OCI-LY1 (cell line): Measurements from ENCODE around the gene FABP2.
A peak's percentile ranks its signal among the peaks of the same experiment; 100 is the strongest.

ENCODE experiments used
- H2AFZ ChIP-seq: fragments of 200-600 bp; sonication (generic), shearing (Covaris generic); 2 replicates; pipeline ENCODE4 v1.6.0; 2014; ENCODE audit warnings: antibody characterized with exemption, mild to moderate bottlenecking, low read length
- H3F3A ChIP-seq: fragments of 200-600 bp; sonication (generic), shearing (Covaris generic); 2 replicates; pipeline ENCODE4 v1.6.0; 2014; ENCODE audit warnings: mild to moderate bottlenecking, antibody characterized with exemption, low read length, moderate library complexity; ENCODE audit not compliant: insufficient read depth
- H3K27ac ChIP-seq: fragments of 200-600 bp; sonication (generic); 2 replicates; pipeline ENCODE4 v1.5.1; 2014; ENCODE audit warnings: low read length, mixed run types, mild to moderate bottlenecking, low read depth; ENCODE audit not compliant: poor library complexity, severe bottlenecking
- H3K27me3 ChIP-seq: fragments of 200-600 bp; sonication (generic); 2 replicates; pipeline ENCODE4 v1.6.0; 2014; ENCODE audit warnings: antibody characterized with exemption, mild to moderate bottlenecking, low read length, moderate library complexity; ENCODE audit not compliant: insufficient read depth
- H3K36me3 ChIP-seq: fragments of 200-600 bp; sonication (generic); 2 replicates; pipeline ENCODE4 v1.6.1; 2014; ENCODE audit warnings: mild to moderate bottlenecking, antibody characterized with exemption, low read length, moderate library complexity, mixed read lengths; ENCODE audit not compliant: insufficient read depth
- H3K4me1 ChIP-seq: fragments of 200-600 bp; sonication (generic); 2 replicates; pipeline ENCODE4 v1.5.1; 2014; ENCODE audit warnings: mild to moderate bottlenecking, low read length, moderate library complexity; ENCODE audit not compliant: insufficient read depth, severe bottlenecking
- H3K4me2 ChIP-seq: fragments of 200-600 bp; sonication (generic), shearing (Covaris generic); 2 replicates; pipeline ENCODE4 v1.6.1; 2014; ENCODE audit warnings: low read length
- H3K4me3 ChIP-seq: fragments of 200-600 bp; sonication (generic); 2 replicates; pipeline ENCODE4 v1.5.1; 2014; ENCODE audit warnings: low read length, low read depth, mild to moderate bottlenecking, mixed read lengths; ENCODE audit not compliant: poor library complexity, severe bottlenecking
- H3K79me2 ChIP-seq: fragments of 200-600 bp; shearing (Covaris generic); 2 replicates; pipeline ENCODE4 v1.6.1; 2016; ENCODE audit warnings: mixed run types, low read length, mixed read lengths; ENCODE audit not compliant: insufficient read depth
- H3K9ac ChIP-seq: fragments of 200-600 bp; sonication (generic), shearing (Covaris generic); 2 replicates; pipeline ENCODE4 v1.6.1; 2014; ENCODE audit warnings: mild to moderate bottlenecking, low read length, mixed read lengths
- H3K9me2 ChIP-seq: fragments of 200-600 bp; sonication (generic), shearing (Covaris generic); 2 replicates; pipeline ENCODE4 v1.6.1; 2014; ENCODE audit warnings: low read depth, mild to moderate bottlenecking, low read length, mixed read lengths
- H3K9me3 ChIP-seq: fragments of 200-600 bp; shearing (Covaris generic); 2 replicates; pipeline ENCODE4 v1.6.1; 2014; ENCODE audit warnings: low read length, mixed read lengths
- H4K20me1 ChIP-seq: fragments of 200-600 bp; sonication (generic), shearing (Covaris generic); 2 replicates; pipeline ENCODE4 v1.6.0; 2016; ENCODE audit warnings: mild to moderate bottlenecking, low read length; ENCODE audit not compliant: insufficient read depth
- EZH2 ChIP-seq: fragments of 200-600 bp; sonication (generic), shearing (Covaris generic); IDR thresholded peaks from 2 replicates; pipeline ENCODE4 v1.8.0; 2017; ENCODE audit warnings: borderline replicate concordance, mixed run types, mild to moderate bottlenecking, antibody characterized with exemption, low read length, moderate library complexity, mixed read lengths
- TF ChIP-seq, protein P1 (sequence below): fragments of 200-600 bp; sonication (generic), shearing (Covaris generic); IDR thresholded peaks from 2 replicates; pipeline ENCODE4 v1.5.1; 2017; ENCODE audit warnings: mild to moderate bottlenecking, antibody characterized with exemption, low read length, moderate library complexity, mixed read lengths

Gene FABP2

DNA sequence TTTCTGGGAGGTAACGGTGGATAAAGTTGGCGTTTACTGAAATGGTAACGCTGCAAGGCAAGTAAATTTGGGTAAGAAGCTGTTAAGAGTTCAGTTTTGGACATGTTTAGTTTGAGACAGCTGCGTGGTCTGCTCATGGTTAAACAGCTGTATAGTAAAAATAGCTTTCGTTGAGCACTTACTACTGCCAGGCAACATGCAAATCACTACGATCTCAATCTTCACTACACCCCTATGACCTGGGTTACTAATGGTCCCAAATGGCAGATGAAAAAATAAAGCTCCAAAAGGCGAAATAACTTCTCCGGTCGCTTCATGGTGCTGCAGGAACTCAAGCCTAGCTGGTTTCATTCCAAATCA, 22.2 kb downstream of the FABP2 start:
- Histone ChIP-seq H2AFZ (peak overlapping the region; percentile 11; the same call in 1 of the 2 replicates), H3K4me1 (peaks cover 27% of the 10 kb centered on the region), H3K79me2 (peaks cover 13% of the 10 kb centered on the region), H3K9me2 (no peaks in the 10 kb centered on the region), H4K20me1 (no peaks in the 10 kb centered on the region), H3K4me3 (peak overlapping the region; percentile 75), H3K36me3 (peaks cover 37% of the 10 kb centered on the region), H3K9me3 (no peaks in the 10 kb centered on the region), H3K27ac (peak overlapping the region; percentile 80), H3K4me2 (peak overlapping the region; percentile 93), H3K9ac (peak overlapping the region; percentile 81), H3K27me3 (no peaks in the 10 kb centered on the region), H3F3A (no peaks in the 10 kb centered on the region)
- no peak for TF ChIP-seq EZH2
- TF ChIP-seq, protein P1, sequence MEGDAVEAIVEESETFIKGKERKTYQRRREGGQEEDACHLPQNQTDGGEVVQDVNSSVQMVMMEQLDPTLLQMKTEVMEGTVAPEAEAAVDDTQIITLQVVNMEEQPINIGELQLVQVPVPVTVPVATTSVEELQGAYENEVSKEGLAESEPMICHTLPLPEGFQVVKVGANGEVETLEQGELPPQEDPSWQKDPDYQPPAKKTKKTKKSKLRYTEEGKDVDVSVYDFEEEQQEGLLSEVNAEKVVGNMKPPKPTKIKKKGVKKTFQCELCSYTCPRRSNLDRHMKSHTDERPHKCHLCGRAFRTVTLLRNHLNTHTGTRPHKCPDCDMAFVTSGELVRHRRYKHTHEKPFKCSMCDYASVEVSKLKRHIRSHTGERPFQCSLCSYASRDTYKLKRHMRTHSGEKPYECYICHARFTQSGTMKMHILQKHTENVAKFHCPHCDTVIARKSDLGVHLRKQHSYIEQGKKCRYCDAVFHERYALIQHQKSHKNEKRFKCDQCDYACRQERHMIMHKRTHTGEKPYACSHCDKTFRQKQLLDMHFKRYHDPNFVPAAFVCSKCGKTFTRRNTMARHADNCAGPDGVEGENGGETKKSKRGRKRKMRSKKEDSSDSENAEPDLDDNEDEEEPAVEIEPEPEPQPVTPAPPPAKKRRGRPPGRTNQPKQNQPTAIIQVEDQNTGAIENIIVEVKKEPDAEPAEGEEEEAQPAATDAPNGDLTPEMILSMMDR, result no peak

DNA sequence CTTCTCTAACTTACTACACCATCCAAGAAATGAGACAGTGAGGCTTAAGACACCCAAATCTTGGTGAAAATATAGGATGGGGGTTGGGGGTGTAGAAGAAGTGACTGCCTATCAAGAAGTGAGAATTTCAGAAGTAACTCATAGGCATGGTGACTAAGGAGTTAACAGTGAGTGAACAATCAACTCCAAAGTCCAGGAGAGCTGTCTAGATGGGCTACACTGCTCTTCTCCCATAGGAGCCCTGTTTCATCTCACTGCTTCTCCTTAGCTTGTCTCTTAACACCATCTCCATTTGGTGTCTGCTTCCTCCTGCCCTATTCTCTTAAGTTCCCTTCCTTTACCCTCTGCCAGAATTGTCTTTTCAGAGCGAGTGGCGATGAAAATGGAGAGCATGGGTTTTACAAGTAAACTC, 22.7 kb downstream of the FABP2 start:
- Histone ChIP-seq H3K27ac (peak overlapping the region; percentile 80), H2AFZ (no peak overlapping the region)
- TF ChIP-seq, protein P1, result no peak
- TF ChIP-seq EZH2, result no peak

DNA sequence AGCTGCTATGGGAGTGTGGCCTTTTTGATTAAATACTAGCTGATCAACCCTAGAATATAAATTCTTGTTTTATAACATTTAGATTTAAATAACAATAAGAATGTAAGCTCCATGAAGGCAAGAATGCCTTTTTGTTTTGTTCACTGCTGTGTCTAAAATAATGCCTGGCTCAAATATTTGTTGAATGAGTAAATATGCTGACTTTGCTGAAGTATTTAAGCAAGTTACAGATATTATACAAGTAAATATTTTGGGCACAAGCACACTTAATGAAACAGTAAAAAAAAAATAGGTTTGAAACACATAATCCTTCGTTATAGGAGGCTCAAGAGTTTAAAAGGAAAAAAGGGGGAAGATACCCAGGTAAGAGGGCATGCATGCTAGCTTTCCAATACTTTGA, 24.1 kb downstream of the FABP2 start:
- no peaks in the 10 kb centered on the region for H3K27me3 ChIP-seq
- H3K9me2 ChIP-seq, result no peaks in the 10 kb centered on the region
- H3K27ac ChIP-seq, result no peak overlapping the region
- H4K20me1 ChIP-seq, result no peaks in the 10 kb centered on the region
- no peak overlapping the region for H3K9ac ChIP-seq
- no peaks in the 10 kb centered on the region for H3K9me3 ChIP-seq
- no peak overlapping the region for H2AFZ ChIP-seq
- H3K4me3 ChIP-seq, result no peak overlapping the region
- H3F3A ChIP-seq, result no peaks in the 10 kb centered on the region
- TF ChIP-seq, protein P1, result no peak
- no peak for TF ChIP-seq EZH2
- H3K36me3 ChIP-seq, result peaks cover 40% of the 10 kb centered on the region
- peaks cover 27% of the 10 kb centered on the region for H3K4me1 ChIP-seq
- peaks cover 13% of the 10 kb centered on the region for H3K79me2 ChIP-seq
- peak overlapping the region; percentile 93; the same call in 1 of the 2 replicates for H3K4me2 ChIP-seq

More for the DNA sequence above, 22.7 kb downstream of the FABP2 start:
- no peaks in the 10 kb centered on the region for H3K9me3 ChIP-seq
- no peaks in the 10 kb centered on the region for H4K20me1 ChIP-seq
- peaks cover 27% of the 10 kb centered on the region for H3K4me1 ChIP-seq
- no peaks in the 10 kb centered on the region for H3K27me3 ChIP-seq
- H3K4me2 ChIP-seq, result peak overlapping the region; percentile 93
- peak overlapping the region; percentile 75 for H3K4me3 ChIP-seq
- H3K36me3 ChIP-seq, result peaks cover 37% of the 10 kb centered on the region
- H3K79me2 ChIP-seq, result peaks cover 13% of the 10 kb centered on the region
- H3F3A ChIP-seq, result no peaks in the 10 kb centered on the region
- H3K9me2 ChIP-seq, result no peaks in the 10 kb centered on the region
- H3K9ac ChIP-seq, result peak overlapping the region; percentile 81
